GM10248 (cell line): ENCODE measurements around the gene C4orf50.

ENCODE experiments used
- CTCF ChIA-PET: fragments of 300-600 bp; sonication (Branson Sonifier 250); formaldehyde crosslinking; extraction: SDS; loops from one replicate; lab custom pipeline; 2021; ENCODE audit warnings: antibody characterized with exemption; lab: Yijun Ruan, JAX
- POLR2A ChIA-PET: fragments of 350-650 bp; sonication (Branson Sonifier 250); formaldehyde crosslinking; extraction: SDS; loops from one replicate; lab custom pipeline; 2020; ENCODE audit warnings: antibody characterized with exemption; lab: Yijun Ruan, JAX
- DNase-seq: peaks from one replicate; pipeline ENCODE4 v3.0.0; 2012; ENCODE audit errors: extremely low spot score
- CTCF ChIP-seq: IDR thresholded peaks from 2 replicates; pipeline ENCODE4 v1.5.1; 2012; ENCODE audit warnings: mild to moderate bottlenecking, low read depth; ENCODE audit errors: extremely low read depth, missing control alignments, control extremely low read depth

Gene C4orf50

GRCh38 chr4:6059375-6059805 lies 41.2 kb upstream of the C4orf50 start:
- no peak for DNase-seq
- POLR2A ChIA-PET: no interaction called here
- CTCF ChIA-PET: no interaction called here
- no peak for TF ChIP-seq CTCF

- ChIA-PET POLR2A (no interaction called here), CTCF (interaction anchor here (0.8 kb wide), 1 partner anchor 60 kb away, joined by 3 read pairs; no protein-coding TSS in a partner anchor)
- DNase-seq: no peak
- TF ChIP-seq CTCF: no peak
Observed at GRCh38 chr4:6058531-6059374, 40.5 kb upstream of the C4orf50 start.

GRCh38 chr4:6056976-6057766 lies 38.9 kb upstream of the C4orf50 start:
- ChIA-PET CTCF (no interaction called here), POLR2A (no interaction called here)
- TF ChIP-seq CTCF: no peak

GRCh38 chr4:6055436-6055835 lies 37.2 kb upstream of the C4orf50 start:
- TF ChIP-seq CTCF: no peak
- CTCF ChIA-PET: no interaction called here
- POLR2A ChIA-PET: no interaction called here
- DNase-seq: no peak

More at GRCh38 chr4:6056976-6057766, 38.9 kb upstream of the C4orf50 start:
- DNase-seq: no peak

GRCh38 chr4:6055030-6055429 lies 36.8 kb upstream of the C4orf50 start:
- POLR2A ChIA-PET: no interaction called here
- CTCF ChIA-PET: no interaction called here

More at GRCh38 chr4:6055030-6055429, 36.8 kb upstream of the C4orf50 start:
- no peak for TF ChIP-seq CTCF
- DNase-seq: no peak
